ENCODE data around the gene XXYLT1.

XXYLT1 gene

DNA sequence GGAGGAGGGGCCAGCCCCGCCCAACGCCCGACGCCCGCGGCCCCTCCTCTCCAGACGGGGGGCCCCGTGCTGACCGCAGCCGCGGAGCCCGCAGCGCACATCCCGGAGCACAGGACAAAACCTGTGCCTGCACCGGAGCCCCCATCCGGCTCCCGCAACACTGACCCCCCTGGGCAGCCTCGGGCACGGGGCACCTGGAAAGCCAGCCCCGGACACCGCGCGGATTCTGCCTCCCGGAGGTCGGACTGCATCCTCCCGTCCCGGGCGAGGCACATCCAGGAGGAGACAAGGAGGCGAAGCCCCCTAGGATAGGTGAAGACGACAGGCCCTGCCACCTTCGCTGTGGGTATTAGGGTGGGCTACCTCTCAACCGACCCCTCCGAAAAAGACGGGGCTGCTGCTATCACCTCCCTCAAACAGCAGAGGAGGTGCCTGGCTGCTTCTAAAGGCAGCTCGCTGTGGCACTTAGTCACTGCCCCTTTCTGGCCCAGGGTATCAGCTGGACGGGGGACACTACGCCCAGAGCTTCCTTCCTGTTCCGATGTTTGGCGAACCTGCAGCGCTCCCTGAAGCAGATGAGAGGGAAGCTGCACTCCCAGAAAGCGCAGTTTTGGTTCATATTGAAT, 10.6 kb downstream of the XXYLT1 start:
- peaks cover 56% of the 10 kb centered on the region for H3K79me2 ChIP-seq (ENCODE audit: control insufficient read depth, low read length)
- peak overlapping the region; percentile 79 for H3K4me3 ChIP-seq (ENCODE audit: low read length)
- H3K27me3 ChIP-seq (ENCODE audit: control insufficient read depth, low read length) = no peaks in the 10 kb centered on the region
- H4K20me1 ChIP-seq (ENCODE audit: control insufficient read depth, insufficient read depth, low read depth, low read length) = 0 out of 2 replicates have a peak, but pooled peaks cover 4% of the 10 kb centered on the region
- peak overlapping the region; percentile 96 for H3K4me2 ChIP-seq (ENCODE audit: low read length)
- H3F3A ChIP-seq (ENCODE audit: control insufficient read depth, insufficient read depth) = peaks cover 2% of the 10 kb centered on the region; the same call in 1 of the 2 replicates
- peaks cover 35% of the 10 kb centered on the region for H3K4me1 ChIP-seq (ENCODE audit: control insufficient read depth, low read length)
- no peak overlapping the region for H3K27ac ChIP-seq (ENCODE audit: low read depth, low read length)
- no peaks in the 10 kb centered on the region for H3K9me2 ChIP-seq (replicated peaks; ENCODE audit: control insufficient read depth, low read length)
- peaks cover under 1% of the 10 kb centered on the region; the same call in 1 of the 2 replicates for H3K36me3 ChIP-seq (ENCODE audit: control insufficient read depth, low read length)
- H3K9me3 ChIP-seq (ENCODE audit: control insufficient read depth, insufficient read depth, low read length) = no peaks in the 10 kb centered on the region
- TF ChIP-seq, protein P1, sequence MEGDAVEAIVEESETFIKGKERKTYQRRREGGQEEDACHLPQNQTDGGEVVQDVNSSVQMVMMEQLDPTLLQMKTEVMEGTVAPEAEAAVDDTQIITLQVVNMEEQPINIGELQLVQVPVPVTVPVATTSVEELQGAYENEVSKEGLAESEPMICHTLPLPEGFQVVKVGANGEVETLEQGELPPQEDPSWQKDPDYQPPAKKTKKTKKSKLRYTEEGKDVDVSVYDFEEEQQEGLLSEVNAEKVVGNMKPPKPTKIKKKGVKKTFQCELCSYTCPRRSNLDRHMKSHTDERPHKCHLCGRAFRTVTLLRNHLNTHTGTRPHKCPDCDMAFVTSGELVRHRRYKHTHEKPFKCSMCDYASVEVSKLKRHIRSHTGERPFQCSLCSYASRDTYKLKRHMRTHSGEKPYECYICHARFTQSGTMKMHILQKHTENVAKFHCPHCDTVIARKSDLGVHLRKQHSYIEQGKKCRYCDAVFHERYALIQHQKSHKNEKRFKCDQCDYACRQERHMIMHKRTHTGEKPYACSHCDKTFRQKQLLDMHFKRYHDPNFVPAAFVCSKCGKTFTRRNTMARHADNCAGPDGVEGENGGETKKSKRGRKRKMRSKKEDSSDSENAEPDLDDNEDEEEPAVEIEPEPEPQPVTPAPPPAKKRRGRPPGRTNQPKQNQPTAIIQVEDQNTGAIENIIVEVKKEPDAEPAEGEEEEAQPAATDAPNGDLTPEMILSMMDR (IDR thresholded peaks at IDR 0.05; ENCODE audit: low read depth, low read length, poor library complexity, severe bottlenecking) = no peak
- no peak for TF ChIP-seq EZH2phosphoT487 (IDR thresholded peaks at IDR 0.05; ENCODE audit: borderline replicate concordance, low read length)

DNA sequence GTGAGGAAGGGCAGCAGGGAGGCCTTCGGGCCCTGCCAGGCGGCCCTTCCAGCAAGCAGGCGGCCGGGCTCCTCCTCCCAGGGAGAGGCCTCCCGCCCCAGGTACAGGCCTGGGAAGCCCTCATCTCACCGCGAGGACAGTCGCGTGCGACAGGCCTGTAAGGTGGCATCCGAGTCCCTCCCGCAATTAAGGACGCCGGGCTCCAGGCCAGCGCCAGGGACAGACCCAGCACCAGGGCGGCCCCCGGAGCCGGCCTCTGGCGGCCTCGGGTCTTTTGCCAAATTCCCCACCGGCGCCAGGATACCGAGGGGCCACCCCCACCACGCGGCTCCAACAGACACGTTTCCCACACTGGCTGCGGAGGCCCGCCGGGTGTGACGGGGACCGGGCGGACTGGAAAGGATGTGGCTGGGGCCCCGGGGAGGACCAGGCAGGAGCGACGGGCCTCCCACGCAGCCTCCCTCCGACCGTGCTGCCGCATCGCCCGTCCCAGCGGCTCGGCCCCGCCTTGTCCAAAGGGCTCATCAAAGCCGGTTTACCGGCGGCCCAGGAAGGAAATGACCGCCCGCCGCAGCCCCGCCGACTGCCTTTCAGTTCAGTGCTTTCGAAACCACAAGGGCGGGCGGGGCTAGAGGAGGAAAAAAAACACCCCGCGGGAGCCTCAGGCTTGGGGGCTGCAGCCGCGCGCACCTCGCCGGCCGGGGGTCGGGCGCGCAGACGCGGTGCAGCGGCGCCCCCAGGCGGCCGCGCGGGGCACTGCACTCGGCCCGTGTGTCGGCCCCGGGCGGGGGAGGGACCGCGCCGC, 11.3 kb downstream of the XXYLT1 start:
- H4K20me1 ChIP-seq (ENCODE audit: control insufficient read depth, insufficient read depth, low read depth, low read length) = 0 out of 2 replicates have a peak, but pooled peaks cover 4% of the 10 kb centered on the region
- H3K9me3 ChIP-seq (ENCODE audit: control insufficient read depth, insufficient read depth, low read length) = no peaks in the 10 kb centered on the region
- peak overlapping the region; percentile 55 for H3K27ac ChIP-seq (ENCODE audit: low read depth, low read length)
- no peaks in the 10 kb centered on the region for H3K27me3 ChIP-seq (ENCODE audit: control insufficient read depth, low read length)
- H3K79me2 ChIP-seq (ENCODE audit: control insufficient read depth, low read length) = peaks cover 56% of the 10 kb centered on the region
- H3K4me2 ChIP-seq (ENCODE audit: low read length) = peak overlapping the region; percentile 96
- no peaks in the 10 kb centered on the region for H3K9me2 ChIP-seq (replicated peaks; ENCODE audit: control insufficient read depth, low read length)
- no peak for TF ChIP-seq EZH2phosphoT487 (IDR thresholded peaks at IDR 0.05; ENCODE audit: borderline replicate concordance, low read length)
- TF ChIP-seq, protein P1 (IDR thresholded peaks at IDR 0.05; ENCODE audit: low read depth, low read length, poor library complexity, severe bottlenecking) = no peak
- H3F3A ChIP-seq (ENCODE audit: control insufficient read depth, insufficient read depth) = peaks cover 2% of the 10 kb centered on the region; the same call in 1 of the 2 replicates
- H3K36me3 ChIP-seq (ENCODE audit: control insufficient read depth, low read length) = no peaks in the 10 kb centered on the region
- peaks cover 35% of the 10 kb centered on the region for H3K4me1 ChIP-seq (ENCODE audit: control insufficient read depth, low read length)
- H3K4me3 ChIP-seq (ENCODE audit: low read length) = peak overlapping the region; percentile 79

- Histone ChIP-seq H3K4me3 (ENCODE audit: low read length) (peak overlapping the region; percentile 79), H3F3A (ENCODE audit: control insufficient read depth, insufficient read depth) (peaks cover 2% of the 10 kb centered on the region; the same call in 1 of the 2 replicates), H3K9me2 (replicated peaks; ENCODE audit: control insufficient read depth, low read length) (no peaks in the 10 kb centered on the region), H4K20me1 (ENCODE audit: control insufficient read depth, insufficient read depth, low read depth, low read length) (no peaks in the 10 kb centered on the region), H3K4me1 (ENCODE audit: control insufficient read depth, low read length) (peaks cover 32% of the 10 kb centered on the region), H3K79me2 (ENCODE audit: control insufficient read depth, low read length) (peaks cover 54% of the 10 kb centered on the region), H3K9me3 (ENCODE audit: control insufficient read depth, insufficient read depth, low read length) (no peaks in the 10 kb centered on the region), H3K36me3 (ENCODE audit: control insufficient read depth, low read length) (no peaks in the 10 kb centered on the region), H3K27me3 (ENCODE audit: control insufficient read depth, low read length) (no peaks in the 10 kb centered on the region), H3K4me2 (ENCODE audit: low read length) (peak overlapping the region; percentile 96), H3K27ac (ENCODE audit: low read depth, low read length) (peak overlapping the region; percentile 55)
- TF ChIP-seq EZH2phosphoT487 (IDR thresholded peaks at IDR 0.05; ENCODE audit: borderline replicate concordance, low read length) = no peak
- TF ChIP-seq, protein P1 (IDR thresholded peaks at IDR 0.05; ENCODE audit: low read depth, low read length, poor library complexity, severe bottlenecking) = no peak
Observed at GRCh38 chr3:195259154-195259474, 11.8 kb downstream of the XXYLT1 start.

All from DOHH2 (cell line).